SK-N-SH treated with all-trans-retinoic acid at 6 μM for 48 hours (cell line): ENCODE measurements around the gene CSRNP2.

Experiments
- ATAC-seq: fragments of 200-7000 bp; cut with Tn5 transposase; 3 replicates; pipeline ENCODE4 v1.9.1; 2020; ENCODE audit warnings: mild to moderate bottlenecking, moderate library complexity
- ARNTL ChIP-seq: fragments of 450-650 bp; formaldehyde crosslinking; IDR thresholded peaks from 2 replicates; pipeline ENCODE4 v1.5.0; 2020; ENCODE audit warnings: low read depth, mild to moderate bottlenecking, moderate library complexity, borderline replicate concordance
- BACH2 ChIP-seq: fragments of 250-450 bp; sonication (Bioruptor Pico); IDR thresholded peaks from 2 replicates; pipeline ENCODE4 v1.9.0; 2021; ENCODE audit warnings: mild to moderate bottlenecking, borderline replicate concordance
- CSDC2 ChIP-seq: fragments of 250-450 bp; sonication (Bioruptor Pico); IDR thresholded peaks from 2 replicates; pipeline ENCODE4 v1.5.0; 2020; ENCODE audit warnings: mild to moderate bottlenecking, moderate library complexity
- CSRNP3 ChIP-seq: fragments of 250-450 bp; sonication (Bioruptor Pico); IDR thresholded peaks from 2 replicates; pipeline ENCODE4 v1.5.1; 2021; ENCODE audit warnings: mild to moderate bottlenecking, moderate library complexity
- ESRRG ChIP-seq: fragments of 250-450 bp; sonication (Bioruptor Pico); IDR thresholded peaks from 2 replicates; pipeline ENCODE4 v1.6.1; 2021; ENCODE audit warnings: mild to moderate bottlenecking
- GLIS3 ChIP-seq: fragments of 250-450 bp; sonication (Bioruptor Pico); IDR thresholded peaks from 2 replicates; pipeline ENCODE4 v1.5.0; 2020; ENCODE audit warnings: mild to moderate bottlenecking, moderate library complexity
- ISL1 ChIP-seq: fragments of 250-450 bp; sonication (Bioruptor Pico); IDR thresholded peaks from 2 replicates; pipeline ENCODE4 v2.1.2; 2022; ENCODE audit warnings: mild to moderate bottlenecking, moderate library complexity
- OSR1 ChIP-seq: fragments of 250-450 bp; sonication (Bioruptor Pico); IDR thresholded peaks from 2 replicates; pipeline ENCODE4 v1.8.0; 2022; ENCODE audit warnings: moderate library complexity, mild to moderate bottlenecking, inconsistent platforms
- POU6F1 ChIP-seq: fragments of 250-450 bp; sonication (Bioruptor Pico); IDR thresholded peaks from 2 replicates; pipeline ENCODE4 v1.8.0; 2021; ENCODE audit warnings: low read depth, mild to moderate bottlenecking, moderate library complexity, borderline replicate concordance
- PPARA ChIP-seq: fragments of 250-450 bp; sonication (Bioruptor Pico); IDR thresholded peaks from 2 replicates; pipeline ENCODE4 v1.5.0; 2020; ENCODE audit warnings: mild to moderate bottlenecking, borderline replicate concordance
- RARB ChIP-seq: fragments of 250-450 bp; sonication (Bioruptor Pico); IDR thresholded peaks from 2 replicates; pipeline ENCODE4 v1.8.0; 2021; ENCODE audit warnings: mild to moderate bottlenecking, moderate library complexity
- SNAI2 ChIP-seq: fragments of 250-450 bp; sonication (Bioruptor Pico); IDR thresholded peaks from 2 replicates; pipeline ENCODE4 v1.5.0; 2020; ENCODE audit warnings: mild to moderate bottlenecking, moderate library complexity
- TCF4 ChIP-seq: fragments of 250-450 bp; sonication (Bioruptor Pico); IDR thresholded peaks from 2 replicates; pipeline ENCODE4 v1.8.0; 2021; ENCODE audit warnings: mild to moderate bottlenecking, moderate library complexity, borderline replicate concordance
- TOX ChIP-seq: fragments of 250-450 bp; sonication (Bioruptor Pico); IDR thresholded peaks from 2 replicates; pipeline ENCODE4 v1.8.0; 2021; ENCODE audit warnings: mild to moderate bottlenecking, moderate library complexity, borderline replicate concordance
- ZC3H10 ChIP-seq: fragments of 250-450 bp; sonication (Bioruptor Pico); IDR thresholded peaks from 2 replicates; pipeline ENCODE4 v1.5.1; 2021; ENCODE audit warnings: mild to moderate bottlenecking, moderate library complexity
- ZFP3 ChIP-seq: fragments of 250-450 bp; sonication (Bioruptor Pico); IDR thresholded peaks from 2 replicates; pipeline ENCODE4 v1.5.0; 2020; ENCODE audit warnings: mild to moderate bottlenecking, moderate library complexity
- ZFP30 ChIP-seq: fragments of 450-650 bp; formaldehyde crosslinking; IDR thresholded peaks from 2 replicates; pipeline ENCODE4 v1.5.0; 2022; ENCODE audit warnings: mild to moderate bottlenecking, moderate library complexity
- ZNF565 ChIP-seq: fragments of 450-650 bp; formaldehyde crosslinking; conservative IDR thresholded peaks from 2 replicates; pipeline ENCODE4 v1.5.0; 2020; ENCODE audit warnings: low read depth, mild to moderate bottlenecking, moderate library complexity
- ZNF70 ChIP-seq: fragments of 450-650 bp; formaldehyde crosslinking; IDR thresholded peaks from 2 replicates; pipeline ENCODE4 v1.5.0; 2020; ENCODE audit warnings: mild to moderate bottlenecking, moderate library complexity
- ZNF8 ChIP-seq: fragments of 450-650 bp; formaldehyde crosslinking; IDR thresholded peaks from 2 replicates; pipeline ENCODE4 v1.5.0; 2020; ENCODE audit warnings: mild to moderate bottlenecking, moderate library complexity
- TF ChIP-seq, protein P1 (sequence below): fragments of 250-450 bp; sonication (Bioruptor Pico); IDR thresholded peaks from 2 replicates; pipeline ENCODE4 v1.5.1; 2020; ENCODE audit warnings: low read depth, mild to moderate bottlenecking, moderate library complexity
- TF ChIP-seq, protein P2 (sequence below): fragments of 250-450 bp; sonication (Bioruptor Pico); IDR thresholded peaks from 2 replicates; pipeline ENCODE4 v1.8.0; 2020; ENCODE audit warnings: mild to moderate bottlenecking, moderate library complexity, borderline replicate concordance
- TF ChIP-seq, protein P3 (sequence below): fragments of 250-450 bp; sonication (Bioruptor Pico); IDR thresholded peaks from 2 replicates; pipeline ENCODE4 v1.5.0; 2020; ENCODE audit warnings: mild to moderate bottlenecking, moderate library complexity

The CSRNP2 gene

GRCh38 chr12:51067229-51067628 is 16.2 kb downstream of the CSRNP2 start:
- TF ChIP-seq ZFP30 (CRISPR knock-in tag) (no peak), GLIS3 (no peak), TOX (CRISPR knock-in tag) (no peak), ESRRG (CRISPR knock-in tag) (no peak), RARB (CRISPR knock-in tag) (no peak)
- TF ChIP-seq, all 23 proteins: peak for 0

DNA sequence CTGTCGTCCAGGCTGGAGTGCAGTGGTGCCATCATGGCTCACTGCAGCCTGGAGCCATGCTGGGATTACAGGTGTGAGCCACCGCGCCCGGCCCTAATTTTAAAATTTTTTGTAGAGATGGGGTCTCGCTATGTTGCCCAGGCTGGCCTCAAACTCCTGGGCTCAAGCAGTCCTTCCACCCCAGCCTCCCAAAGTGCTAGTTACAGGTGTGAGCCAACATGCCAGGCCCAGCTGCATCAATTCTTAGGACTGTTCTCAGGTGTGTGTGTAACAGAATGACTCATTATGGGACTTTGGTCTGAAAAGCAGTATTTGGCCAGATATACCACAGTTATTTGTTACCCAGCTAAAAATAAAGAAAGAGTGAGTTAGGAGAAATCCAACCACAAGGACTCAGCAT is 17.9 kb downstream of the CSRNP2 start:
- TF ChIP-seq SNAI2 (CRISPR knock-in tag) (no peak), ISL1 (no peak)
- TF ChIP-seq, all 23 proteins: peak for 0
- ATAC-seq, result no peak

More at GRCh38 chr12:51067229-51067628, 16.2 kb downstream of the CSRNP2 start:
- ATAC-seq, result no peak

DNA sequence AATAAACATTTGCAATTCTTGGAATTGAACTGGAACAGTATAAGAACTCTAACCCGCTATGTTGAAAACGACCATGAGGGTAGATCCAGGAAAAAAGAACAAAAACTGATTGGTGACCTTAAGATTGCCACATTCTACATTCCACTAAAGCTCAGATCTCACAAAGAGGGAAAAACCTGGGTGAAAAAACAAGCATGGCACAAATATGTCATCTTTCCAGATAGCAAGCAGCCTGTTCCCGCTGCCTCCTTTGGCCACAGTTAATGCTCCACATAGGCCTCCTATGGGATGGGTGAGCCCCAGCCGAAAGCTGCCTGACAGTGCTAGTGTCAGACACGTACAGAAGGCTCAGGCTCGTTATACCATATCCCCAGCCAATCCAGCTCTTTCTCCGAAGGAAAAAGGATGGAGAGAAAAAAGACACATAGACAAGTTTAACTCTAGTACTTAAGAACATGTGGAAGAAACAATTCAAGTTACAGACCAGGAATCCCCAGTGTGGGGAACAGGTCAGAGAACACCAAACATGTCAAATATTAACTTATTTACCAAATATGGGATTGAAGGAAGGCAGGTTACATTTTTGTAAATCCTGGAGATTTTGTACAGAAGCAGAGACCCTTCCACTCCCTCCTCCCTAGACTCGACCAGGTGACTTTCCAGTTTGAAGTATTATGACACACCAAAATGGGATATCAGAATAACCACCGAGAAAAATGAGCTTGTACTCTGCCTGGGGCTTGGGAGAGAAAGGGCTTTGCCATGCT is 20.6 kb downstream of the CSRNP2 start:
- no peak for ATAC-seq
- TF ChIP-seq ZC3H10 (CRISPR knock-in tag) (no peak), SNAI2 (CRISPR knock-in tag) (no peak), TOX (CRISPR knock-in tag) (no peak), GLIS3 (no peak), BACH2 (no peak), POU6F1 (no peak), TCF4 (no peak), ZNF70 (no peak), ZNF565 (CRISPR knock-in tag) (no peak), ZNF8 (CRISPR knock-in tag) (no peak), RARB (CRISPR knock-in tag) (no peak), ISL1 (no peak), ZFP30 (CRISPR knock-in tag) (no peak), ZFP3 (CRISPR knock-in tag) (no peak), CSRNP3 (CRISPR knock-in tag) (no peak)
- TF ChIP-seq, protein P1, sequence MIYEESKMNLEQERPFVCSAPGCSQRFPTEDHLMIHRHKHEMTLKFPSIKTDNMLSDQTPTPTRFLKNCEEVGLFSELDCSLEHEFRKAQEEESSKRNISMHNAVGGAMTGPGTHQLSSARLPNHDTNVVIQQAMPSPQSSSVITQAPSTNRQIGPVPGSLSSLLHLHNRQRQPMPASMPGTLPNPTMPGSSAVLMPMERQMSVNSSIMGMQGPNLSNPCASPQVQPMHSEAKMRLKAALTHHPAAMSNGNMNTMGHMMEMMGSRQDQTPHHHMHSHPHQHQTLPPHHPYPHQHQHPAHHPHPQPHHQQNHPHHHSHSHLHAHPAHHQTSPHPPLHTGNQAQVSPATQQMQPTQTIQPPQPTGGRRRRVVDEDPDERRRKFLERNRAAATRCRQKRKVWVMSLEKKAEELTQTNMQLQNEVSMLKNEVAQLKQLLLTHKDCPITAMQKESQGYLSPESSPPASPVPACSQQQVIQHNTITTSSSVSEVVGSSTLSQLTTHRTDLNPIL (CRISPR knock-in tag), result no peak
- TF ChIP-seq, protein P2, sequence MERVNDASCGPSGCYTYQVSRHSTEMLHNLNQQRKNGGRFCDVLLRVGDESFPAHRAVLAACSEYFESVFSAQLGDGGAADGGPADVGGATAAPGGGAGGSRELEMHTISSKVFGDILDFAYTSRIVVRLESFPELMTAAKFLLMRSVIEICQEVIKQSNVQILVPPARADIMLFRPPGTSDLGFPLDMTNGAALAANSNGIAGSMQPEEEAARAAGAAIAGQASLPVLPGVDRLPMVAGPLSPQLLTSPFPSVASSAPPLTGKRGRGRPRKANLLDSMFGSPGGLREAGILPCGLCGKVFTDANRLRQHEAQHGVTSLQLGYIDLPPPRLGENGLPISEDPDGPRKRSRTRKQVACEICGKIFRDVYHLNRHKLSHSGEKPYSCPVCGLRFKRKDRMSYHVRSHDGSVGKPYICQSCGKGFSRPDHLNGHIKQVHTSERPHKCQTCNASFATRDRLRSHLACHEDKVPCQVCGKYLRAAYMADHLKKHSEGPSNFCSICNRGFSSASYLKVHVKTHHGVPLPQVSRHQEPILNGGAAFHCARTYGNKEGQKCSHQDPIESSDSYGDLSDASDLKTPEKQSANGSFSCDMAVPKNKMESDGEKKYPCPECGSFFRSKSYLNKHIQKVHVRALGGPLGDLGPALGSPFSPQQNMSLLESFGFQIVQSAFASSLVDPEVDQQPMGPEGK (CRISPR knock-in tag), result no peak

GRCh38 chr12:51059086-51059485 is 24.3 kb downstream of the CSRNP2 start:
- ATAC-seq, result no peak
- TF ChIP-seq, protein P3, sequence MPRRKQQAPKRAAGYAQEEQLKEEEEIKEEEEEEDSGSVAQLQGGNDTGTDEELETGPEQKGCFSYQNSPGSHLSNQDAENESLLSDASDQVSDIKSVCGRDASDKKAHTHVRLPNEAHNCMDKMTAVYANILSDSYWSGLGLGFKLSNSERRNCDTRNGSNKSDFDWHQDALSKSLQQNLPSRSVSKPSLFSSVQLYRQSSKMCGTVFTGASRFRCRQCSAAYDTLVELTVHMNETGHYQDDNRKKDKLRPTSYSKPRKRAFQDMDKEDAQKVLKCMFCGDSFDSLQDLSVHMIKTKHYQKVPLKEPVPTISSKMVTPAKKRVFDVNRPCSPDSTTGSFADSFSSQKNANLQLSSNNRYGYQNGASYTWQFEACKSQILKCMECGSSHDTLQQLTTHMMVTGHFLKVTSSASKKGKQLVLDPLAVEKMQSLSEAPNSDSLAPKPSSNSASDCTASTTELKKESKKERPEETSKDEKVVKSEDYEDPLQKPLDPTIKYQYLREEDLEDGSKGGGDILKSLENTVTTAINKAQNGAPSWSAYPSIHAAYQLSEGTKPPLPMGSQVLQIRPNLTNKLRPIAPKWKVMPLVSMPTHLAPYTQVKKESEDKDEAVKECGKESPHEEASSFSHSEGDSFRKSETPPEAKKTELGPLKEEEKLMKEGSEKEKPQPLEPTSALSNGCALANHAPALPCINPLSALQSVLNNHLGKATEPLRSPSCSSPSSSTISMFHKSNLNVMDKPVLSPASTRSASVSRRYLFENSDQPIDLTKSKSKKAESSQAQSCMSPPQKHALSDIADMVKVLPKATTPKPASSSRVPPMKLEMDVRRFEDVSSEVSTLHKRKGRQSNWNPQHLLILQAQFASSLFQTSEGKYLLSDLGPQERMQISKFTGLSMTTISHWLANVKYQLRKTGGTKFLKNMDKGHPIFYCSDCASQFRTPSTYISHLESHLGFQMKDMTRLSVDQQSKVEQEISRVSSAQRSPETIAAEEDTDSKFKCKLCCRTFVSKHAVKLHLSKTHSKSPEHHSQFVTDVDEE (CRISPR knock-in tag), result no peak
- TF ChIP-seq GLIS3, result no peak
- TF ChIP-seq TCF4, result no peak
- no peak for TF ChIP-seq ZNF8 (CRISPR knock-in tag)
- TF ChIP-seq ZNF70, result no peak
- no peak for TF ChIP-seq TOX (CRISPR knock-in tag)
- TF ChIP-seq OSR1 (CRISPR knock-in tag), result no peak
- TF ChIP-seq PPARA (CRISPR knock-in tag), result no peak
- no peak for TF ChIP-seq ZC3H10 (CRISPR knock-in tag)
- TF ChIP-seq, protein P1 (CRISPR knock-in tag), result no peak
- no peak for TF ChIP-seq ISL1
- no peak for TF ChIP-seq ARNTL
- no peak for TF ChIP-seq SNAI2 (CRISPR knock-in tag)
- TF ChIP-seq ZFP30 (CRISPR knock-in tag), result no peak
- no peak for TF ChIP-seq CSDC2 (CRISPR knock-in tag)
- TF ChIP-seq ZFP3 (CRISPR knock-in tag), result no peak
- no peak for TF ChIP-seq POU6F1
